HL-60/S4 treated with phorbol 12-myristate 13-acetate at 8.2 ng/mL for 4 days and 3 days (cell line): ENCODE measurements around the gene NECAP2.
"Not testable (repeated sequence)": the region's sequence is repeated elsewhere in the genome, so short reads cannot be mapped to it uniquely, and the experiment has no call there.

Experiments
- in situ Hi-C: fragments of 300-500 bp; cut with MboI; formaldehyde crosslinking; loops from 2 replicates; pipeline ENCODE4 v1.15.0; 2022; ENCODE audit warnings: low sequenced_read_pairs

NECAP2 gene

DNA sequence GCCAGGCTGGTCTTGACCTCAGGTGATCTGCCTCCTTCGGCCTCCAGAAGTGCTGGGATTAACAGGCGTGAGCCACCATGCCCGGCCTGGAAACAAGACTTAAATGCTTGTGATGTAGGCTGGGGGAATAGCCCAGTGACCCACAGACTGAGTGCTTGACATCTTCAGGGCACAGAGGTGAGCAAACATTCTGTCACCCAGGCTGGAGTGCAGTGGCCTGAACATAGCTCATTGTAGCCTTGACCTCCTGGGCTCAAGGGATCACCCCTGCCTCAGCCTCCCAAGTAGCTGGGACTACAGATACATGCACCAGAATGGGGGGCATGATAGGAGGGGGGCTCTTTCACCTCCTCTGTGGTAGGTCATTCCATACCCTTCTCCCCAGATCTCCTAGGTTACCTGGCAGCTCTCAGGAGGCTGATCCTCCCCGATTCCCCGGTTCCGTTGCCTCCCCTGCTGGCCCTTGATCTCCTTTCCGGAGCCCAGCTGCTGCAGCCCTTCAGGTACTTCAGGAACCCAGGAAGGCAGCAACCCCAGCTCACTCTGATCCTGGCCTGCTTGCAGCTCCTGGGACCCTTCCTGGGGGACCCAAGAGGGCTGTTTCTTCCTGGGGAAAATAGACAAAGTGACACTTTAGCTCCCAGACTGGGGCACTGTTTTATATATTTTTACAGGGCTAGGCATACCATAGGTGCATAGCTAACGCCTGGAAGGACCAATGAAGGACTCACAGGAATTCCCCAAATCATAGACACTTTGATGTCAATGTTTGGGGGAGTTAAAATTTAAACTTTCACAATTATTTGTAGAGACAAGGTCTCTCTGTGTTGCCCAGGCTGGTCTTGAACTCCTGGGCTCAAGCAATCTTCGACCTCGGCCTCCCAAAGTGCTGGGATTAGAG is 15.1 kb upstream of the NECAP2 start:
- in situ Hi-C loops: no loop called here

DNA sequence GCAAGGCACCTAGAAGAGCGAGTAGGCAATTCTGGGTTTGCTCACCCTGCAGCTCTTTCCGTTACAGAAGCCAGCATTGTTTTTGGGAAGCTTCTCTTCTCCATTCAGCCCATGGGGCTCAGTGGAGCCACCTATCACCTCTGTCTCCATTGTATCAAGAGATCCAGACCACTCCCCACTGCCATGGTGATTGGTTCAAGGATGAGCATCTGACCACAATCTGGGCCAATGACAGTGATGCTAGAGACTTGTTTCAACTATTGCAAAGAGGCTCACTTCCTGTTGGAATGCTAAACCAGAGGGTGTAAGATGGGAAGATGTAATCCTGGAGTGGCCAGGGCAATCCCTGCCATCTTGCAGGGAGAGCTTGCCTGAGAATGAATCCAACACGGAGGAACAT is 9.9 kb upstream of the NECAP2 start:
- in situ Hi-C loops: no loop called here

DNA sequence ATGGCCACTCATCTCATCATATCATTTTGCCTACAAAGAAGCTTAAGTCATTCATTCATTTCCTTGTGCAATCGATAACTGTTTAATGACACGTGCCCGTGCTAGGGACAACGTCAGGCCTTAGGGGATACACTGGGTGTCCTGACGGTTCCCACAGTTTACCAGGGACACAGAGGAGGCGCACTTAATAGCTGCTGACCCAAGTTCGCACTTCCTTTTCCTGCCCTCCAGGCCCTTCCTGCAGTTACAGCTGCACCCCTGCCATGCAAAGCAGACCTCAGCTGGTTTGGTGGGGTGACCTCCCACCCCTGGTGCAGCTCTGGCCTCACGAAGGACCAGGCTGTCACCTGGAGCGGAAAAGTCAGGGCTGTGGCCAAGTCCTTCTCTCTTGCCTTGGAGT is 7.5 kb upstream of the NECAP2 start:
- in situ Hi-C loops: no loop called here

DNA sequence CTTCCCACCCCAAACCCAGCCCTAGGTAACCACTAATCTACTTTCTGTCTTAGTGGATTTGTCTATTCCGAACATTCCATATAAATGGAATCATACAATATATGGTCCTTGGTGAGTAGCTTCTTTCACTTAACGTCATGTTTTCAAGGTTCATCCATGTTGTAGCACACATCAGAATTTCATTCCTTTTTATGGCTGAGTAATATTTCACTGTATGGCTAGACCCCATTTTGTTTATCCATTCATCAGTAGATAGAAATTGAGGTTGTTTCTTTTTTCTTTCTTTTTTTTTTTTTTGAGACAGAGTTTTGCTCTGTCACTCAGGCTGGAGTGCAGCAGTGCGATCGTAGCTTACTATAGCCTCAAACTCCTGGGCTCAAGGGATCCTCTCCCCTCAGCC is 6.5 kb upstream of the NECAP2 start:
- in situ Hi-C loops: no loop called here

DNA sequence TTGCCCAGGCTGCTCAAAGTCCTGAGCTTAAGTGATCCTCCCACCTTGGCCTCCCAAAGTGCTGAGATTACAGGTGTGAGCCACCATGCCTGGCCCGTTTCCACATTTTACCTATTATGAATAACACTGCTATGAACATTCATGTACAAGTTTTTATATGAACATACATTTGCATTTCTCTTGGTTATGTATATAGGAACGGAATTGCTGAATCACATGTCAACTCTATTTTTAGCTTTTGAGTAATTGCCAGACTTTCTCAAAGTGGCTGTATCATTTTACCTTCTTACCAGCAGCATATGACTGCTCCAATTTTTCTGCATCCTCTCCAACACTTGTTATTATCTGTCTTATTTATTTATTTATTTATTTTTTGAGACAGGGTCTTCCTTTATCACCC is 6.0 kb upstream of the NECAP2 start:
- in situ Hi-C loops: no loop called here

DNA sequence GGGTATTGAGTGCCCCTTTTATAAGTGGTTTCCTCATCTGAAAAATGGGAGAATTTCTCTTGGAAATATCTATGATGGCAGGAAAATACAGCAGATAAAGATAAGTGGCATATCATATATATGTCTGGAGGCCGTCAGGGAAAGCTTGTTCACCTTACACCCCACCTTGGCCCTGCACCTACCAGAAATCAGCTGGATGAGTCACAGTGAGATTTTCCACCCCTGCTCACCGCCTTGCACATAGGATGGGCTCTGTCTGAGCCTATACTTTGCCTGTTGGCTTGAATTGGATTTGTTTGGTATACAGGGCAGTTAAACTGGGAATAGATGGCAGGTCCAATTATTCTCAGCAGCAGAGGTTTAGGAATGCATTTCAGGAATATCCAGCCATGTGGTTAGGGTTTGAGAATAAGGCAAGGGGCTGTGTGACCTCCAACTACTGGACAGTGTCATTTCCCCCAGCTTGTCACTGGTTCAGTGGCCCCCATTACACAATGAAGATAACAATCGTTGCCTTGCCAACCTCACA is 3.5 kb upstream of the NECAP2 start, which contains the start of gene SPATA21:
SPATA21 (minus strand) TSS at position 479 of the 529 bp plus-strand sequence. CDS start 6,053 bp downstream, outside the sequence.
- in situ Hi-C loops: no loop called here

DNA sequence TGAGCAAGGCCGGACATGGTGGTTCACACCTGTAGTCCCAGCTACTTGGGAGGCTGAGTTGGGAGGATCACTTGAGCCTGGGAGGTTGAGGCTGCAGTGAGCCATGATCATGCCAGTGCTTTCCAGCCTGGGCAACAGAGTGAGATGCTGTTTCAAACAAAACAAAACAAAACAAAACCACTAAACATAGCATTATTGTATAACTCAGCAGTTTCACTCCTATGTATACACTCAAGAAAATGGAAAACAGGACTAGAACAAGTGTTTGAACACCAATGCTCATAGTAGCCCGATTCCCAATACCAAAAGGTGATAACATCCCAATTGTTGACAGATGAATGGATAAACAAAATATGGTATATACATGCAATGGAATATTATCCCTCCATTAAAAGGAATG is 2.0 kb upstream of the NECAP2 start:
- in situ Hi-C loops: no loop called here

DNA sequence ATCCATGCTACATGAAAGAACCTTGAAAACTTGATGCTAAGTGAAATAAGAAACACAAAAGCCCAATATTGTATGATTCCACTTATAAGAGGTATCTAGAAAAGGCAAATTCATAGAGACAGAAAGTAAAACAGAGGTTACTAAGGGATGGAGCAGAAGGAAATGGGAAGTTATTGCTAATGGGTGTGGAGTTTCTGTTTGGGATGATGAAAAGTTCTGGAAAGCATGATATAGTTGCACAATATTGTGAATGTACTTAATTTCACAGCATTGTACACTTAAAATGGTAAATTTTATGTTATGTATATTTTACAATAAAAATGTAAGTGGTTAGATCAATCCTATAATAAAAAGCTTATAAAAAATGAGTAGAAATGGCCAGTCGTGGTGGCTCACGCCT is 1.6 kb upstream of the NECAP2 start:
- in situ Hi-C loops: no loop called here

DNA sequence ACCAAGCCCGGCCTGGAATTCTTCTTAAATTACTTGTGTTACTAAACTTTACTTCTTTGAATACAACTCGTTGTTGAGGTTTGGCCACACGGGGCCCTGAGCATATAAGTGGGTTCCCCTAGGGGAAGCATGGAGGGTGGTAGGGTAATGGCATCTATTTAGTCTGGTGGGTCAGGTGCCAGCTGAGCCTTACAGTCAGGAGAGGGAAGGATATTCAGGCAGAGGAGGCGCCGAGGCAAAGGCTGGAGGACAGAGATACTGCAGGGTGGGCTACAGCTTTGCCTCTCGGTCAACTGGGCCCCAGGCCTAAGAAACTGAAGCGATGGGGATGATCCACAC is 424 bp upstream of the NECAP2 start:
- in situ Hi-C loops: no loop called here

DNA sequence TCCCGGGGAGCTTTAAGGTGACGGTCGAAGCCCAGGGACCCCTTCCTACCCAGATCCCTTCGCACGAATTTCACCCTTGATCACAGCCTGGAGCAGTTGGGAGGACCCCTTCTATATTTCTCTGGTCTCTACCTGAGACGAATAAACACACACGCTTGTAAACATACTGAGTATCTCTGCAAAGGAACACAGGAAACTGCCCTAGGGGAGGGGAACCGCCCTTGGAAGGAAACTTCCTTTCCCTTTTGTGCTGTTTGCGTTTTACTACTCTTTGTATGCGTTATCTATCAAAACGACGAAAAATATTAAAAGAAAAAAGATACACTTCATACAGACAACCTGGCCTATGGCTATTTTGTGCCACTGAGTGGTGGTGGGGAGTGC is 750 bp downstream of the NECAP2 start:
- in situ Hi-C loops: no loop called here

DNA sequence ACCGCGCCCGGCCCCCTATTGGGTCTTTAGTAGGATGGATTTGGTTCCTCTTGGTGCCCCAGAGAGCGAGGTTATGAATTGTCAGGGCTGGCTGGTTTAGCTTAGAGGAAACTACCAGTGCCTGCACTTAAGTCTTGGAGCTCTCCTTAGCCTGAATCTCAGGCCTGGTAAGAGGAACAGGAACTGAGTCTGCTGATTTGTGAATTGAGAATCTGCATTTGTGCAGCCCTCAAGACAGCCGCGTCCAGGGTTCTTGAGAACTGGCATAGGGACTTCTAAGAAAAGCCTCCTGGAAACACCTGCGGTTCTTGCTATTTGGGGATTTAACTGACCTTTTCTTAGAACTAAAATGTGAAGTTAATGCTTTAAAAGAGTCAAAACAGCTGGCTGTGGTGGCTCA is 1.7 kb downstream of the NECAP2 start:
- in situ Hi-C loops: no loop called here

DNA sequence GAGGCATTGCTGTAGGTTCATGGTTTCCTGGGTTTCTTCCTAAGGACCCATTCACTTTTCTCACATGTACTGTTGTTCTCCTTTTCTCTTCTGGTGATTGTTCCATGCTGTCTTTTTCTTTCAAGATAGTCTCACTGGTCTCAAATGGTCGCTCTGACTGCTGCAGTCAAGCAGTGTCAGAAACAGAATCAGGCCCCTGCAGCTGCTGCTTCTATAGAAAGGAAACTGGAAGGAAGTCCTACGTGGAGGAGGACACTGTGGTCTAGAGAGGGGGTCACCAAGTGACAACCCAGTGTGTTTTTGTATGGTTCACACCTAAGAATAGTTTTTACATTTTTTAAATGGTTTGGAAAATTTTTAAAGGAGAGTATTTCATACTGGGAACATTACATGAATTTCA is 2.4 kb downstream of the NECAP2 start:
- in situ Hi-C loops: no loop called here

DNA sequence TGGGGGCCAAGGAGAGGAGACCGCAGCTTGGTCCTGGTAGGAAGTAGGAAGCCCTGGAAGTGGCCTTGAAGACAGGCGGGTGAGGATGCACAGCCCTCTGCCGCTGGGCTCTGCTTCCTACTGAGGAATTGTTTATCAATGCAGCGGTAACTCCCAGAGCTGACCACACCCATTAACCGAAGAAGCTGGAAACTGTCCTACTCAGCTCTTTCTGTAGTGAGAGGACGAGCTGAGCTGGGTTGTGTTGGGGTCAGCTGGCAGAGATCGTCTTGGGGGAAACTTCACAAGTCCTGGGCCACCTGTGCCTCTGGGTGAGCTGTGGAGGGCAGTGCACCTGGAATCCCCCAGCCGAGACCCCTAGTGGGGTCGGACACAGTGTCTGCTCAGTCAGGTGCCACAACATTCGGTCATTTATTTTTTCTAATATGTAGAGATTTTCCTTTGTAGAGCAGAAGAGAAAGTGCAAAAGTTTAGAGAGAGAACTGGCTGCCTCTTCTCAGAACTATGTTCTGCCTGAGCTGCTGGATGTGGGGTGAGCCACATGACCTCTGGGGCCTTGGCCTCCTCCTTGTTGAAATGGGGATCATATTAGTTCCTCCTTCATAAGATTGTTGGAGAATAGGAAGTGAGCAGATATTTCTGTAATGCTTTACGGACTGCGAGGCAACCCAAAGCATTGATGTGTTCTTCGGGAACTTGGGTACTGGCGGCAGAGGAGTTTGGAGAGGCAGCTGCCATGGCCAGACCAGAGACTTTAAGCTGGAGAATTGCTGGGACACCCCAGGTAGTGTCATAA is 3.6 kb downstream of the NECAP2 start:
- in situ Hi-C loops: no loop called here

DNA sequence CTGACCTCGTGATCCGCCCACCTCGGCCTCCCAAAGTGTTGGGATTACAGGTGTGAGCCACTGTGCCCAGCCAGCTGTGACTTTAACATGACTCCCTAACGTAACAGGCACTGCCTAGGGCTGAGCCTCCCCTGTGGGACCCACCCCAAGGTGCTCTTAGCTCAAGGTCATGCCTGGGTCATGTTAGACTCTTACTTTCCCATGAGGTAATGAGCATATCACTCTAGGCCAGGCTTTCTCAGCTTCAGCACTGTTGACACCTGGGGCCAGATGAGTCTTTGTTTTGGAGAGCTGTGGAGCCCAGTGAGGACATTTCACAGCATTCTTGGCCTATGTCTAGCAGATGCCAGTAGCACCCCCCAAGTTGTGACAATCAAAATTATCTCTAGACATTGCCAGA is 4.5 kb downstream of the NECAP2 start:
- in situ Hi-C loops: no loop called here

DNA sequence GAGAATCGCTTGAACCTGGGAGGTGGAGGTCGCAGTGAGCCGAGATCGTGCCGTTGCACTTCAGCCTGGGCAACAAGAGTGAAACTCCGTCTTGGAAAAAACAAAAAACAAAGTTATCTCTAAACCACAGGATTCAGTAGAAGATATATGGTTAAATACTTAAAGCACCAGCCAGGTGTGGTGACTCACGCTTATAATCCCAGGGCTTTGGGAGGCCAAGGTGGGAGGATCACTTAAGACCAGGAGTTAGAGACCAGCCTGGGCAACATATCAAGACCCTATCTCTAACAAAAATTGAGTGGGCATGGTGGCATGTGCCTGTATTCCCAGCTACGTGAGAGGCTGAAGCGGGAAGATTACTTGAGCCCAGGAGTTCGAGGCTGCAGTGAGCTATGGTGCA is 5.6 kb downstream of the NECAP2 start:
- in situ Hi-C loops: no loop called here

DNA sequence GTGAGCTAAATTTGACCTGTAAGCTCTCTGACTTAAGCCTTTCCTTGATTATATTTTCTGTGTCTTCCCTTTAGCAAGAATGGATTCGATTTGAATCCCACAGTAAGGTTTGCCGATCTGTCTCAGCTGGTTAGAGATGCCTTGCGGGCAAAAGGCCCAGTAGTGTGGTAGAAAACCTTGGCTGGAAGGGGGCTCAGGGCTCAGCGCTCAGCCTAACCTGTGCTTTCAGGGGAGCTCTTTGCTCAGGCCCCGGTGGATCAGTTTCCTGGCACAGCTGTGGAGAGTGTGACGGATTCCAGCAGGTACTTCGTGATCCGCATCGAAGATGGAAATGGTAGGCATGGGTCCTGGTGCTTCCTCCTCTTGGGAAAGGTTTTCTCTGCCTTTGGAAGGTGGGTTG is 7.1 kb downstream of the NECAP2 start:
- in situ Hi-C loops: no loop called here

DNA sequence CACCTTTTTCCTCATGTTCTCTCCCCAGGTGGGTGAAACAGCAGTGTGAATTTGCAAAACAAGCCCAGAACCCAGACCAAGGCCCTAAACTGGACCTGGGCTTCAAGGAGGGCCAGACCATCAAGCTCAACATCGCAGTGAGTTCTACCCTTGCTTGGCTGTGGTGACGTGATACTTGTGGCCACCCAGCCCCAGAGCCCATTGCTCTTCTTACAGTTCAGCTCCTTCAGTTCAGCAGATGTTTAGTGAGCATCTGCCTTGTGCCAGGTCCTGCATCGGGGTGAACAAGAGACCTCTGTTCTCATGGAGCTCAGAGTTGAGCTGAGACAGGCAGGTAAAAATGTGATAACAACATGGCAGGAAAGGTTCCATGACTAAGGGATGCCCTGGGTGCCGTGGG is 8.5 kb downstream of the NECAP2 start:
- in situ Hi-C loops: no loop called here

DNA sequence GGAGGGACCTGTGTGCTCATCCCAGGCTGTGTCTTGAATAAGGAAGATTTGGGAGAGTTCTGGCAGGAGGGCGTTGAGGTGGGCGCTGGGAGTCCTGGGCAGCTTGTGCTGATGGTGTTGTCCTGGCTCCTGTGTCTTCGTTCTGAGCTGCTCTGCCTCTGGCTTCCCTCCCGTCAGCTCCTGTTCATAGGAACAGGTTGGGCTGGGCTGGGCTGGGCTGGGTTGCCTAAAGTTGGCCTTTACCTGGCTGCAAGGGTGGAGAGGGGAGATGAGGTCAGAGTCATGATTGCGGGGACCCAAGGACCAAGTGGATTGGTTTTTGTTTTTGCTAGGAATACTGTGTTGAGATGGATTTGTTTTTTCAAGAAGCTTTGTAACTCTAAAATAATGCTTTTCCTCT is 9.1 kb downstream of the NECAP2 start:
- in situ Hi-C loops: no loop called here

DNA sequence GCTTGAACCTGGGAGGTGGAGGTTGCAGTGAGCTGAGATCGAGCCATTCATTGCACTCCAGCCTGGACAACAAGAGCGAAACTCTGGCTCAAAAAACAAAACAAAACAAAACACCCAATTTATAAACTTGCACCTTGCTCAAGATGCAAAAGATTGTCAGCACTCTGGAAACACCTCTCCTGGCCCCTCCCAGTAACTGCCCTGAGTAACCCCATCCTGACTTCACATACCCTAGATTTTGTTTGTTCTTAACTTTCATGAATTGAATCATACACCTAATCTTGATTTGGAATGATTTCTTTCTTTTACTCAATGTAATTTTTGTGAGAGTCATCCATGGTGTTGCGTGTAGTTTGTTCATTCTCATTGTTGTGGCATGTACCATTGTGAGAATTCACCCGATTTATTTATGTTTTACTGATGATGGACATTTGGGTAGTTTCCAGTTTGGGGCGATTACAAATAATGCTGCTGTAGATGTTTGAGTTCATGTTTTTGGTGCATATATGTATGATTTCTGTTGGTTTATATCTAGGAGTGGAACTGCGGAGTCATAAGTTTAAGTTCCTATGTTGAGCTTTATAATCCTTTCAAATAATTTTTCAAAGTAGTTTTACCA is 10.4 kb downstream of the NECAP2 start:
- in situ Hi-C loops: no loop called here

DNA sequence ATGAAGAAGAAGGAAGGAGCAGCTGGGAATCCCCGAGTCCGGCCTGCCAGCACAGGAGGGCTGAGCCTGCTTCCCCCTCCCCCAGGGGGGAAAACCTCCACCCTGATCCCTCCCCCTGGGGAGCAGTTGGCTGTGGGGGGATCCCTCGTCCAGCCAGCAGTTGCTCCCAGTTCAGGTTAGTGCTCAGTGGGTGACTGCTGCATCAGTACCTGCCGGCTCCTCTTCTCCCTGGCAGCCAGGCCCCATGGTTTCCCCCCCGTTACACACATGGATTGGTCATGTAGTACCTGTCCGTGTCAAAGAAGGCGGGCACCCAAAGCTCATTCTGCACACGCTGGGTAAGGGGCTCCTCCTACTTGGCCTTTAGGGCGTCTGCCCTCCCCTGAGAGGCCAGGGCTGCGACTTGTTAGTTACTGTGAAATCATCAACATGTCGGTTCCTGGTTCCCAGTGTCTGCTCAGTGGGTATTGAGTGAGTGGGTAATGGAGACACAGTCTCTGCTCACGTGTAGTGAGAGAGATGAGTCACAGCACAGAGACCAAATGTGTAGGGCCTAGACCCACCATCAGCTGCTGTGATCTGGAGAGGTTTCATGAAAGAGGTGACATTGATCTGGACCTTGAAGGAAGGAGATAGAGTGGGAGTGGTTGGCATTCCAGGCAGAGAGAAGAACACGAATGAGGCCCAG is 11.5 kb downstream of the NECAP2 start:
- in situ Hi-C loops: no loop called here

DNA sequence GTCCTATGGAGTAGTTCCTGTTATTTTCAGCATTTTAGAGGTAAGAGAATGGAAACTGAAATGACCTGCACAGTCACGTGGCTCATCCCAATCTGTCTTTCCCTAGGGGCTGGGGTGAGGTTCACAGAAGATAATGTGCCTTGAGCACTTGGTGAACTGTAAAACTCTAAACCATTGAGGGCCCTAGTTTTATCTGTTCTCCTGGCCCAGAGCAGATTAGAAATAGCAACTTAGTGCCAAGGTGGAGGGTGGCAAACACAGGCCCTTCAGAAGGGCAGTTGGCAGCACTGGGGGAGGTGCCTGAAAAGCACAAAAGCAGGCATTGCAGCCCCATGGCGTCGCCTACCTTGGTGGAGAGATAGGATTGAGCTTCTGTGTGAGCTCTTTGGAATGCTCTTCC is 14.4 kb downstream of the NECAP2 start:
- in situ Hi-C loops: not testable (repeated sequence)
